GM12873 (cell line): ENCODE measurements around the gene PFN1.

ENCODE experiments used
- CTCF ChIP-seq: IDR thresholded peaks from 2 replicates; pipeline ENCODE4 v1.5.1; 2012; ENCODE audit warnings: low read depth, mild to moderate bottlenecking, moderate library complexity, low read length, control low read depth; ENCODE audit not compliant: insufficient read depth; ENCODE audit errors: missing control alignments

The PFN1 gene

GRCh38 chr17:4898927-4899326 is 49.4 kb downstream of the PFN1 start:
- TF ChIP-seq CTCF: no peak

DNA sequence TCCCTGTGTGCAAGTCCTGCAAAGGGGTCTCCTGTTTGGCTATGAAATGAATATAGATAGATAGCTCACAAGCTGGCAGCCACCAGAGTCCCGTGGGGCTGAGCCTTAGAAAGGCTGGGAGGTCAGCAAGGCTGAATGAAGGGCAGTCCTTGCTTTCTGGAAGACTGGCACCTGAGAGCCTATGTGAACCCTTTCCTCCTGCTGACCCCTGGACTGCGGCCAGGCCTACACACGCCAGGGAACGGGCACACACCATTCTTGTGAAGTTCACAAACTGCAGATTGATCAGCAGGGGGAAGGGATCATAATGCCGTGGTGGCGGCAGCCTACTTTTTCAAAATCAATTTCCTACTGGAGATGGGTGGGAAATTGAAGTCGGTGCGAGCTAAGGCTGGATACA is 50.0 kb downstream of the PFN1 start:
- TF ChIP-seq CTCF: no peak

DNA sequence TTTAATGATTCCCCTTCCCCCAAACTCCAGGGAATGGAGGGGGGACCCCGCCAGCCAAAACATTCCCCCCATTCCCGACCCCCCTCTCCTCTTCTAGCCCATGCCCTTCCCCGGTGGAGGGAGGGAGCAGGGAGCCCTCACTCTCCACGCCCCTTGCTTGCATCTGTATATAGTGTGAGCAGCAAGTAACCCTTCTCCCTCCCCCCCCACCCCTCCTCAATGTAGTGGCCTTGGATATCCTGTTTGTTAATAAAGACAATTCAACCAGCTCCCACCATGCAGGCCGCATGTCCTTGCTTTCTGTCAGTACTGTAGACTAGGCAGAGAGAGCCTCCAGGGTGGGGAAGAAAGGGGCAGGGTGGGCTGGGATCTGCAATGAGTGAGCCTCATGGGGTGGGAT is 50.5 kb downstream of the PFN1 start:
- no peak for TF ChIP-seq CTCF

- no peak for TF ChIP-seq CTCF
Measured at GRCh38 chr17:4897198-4897687, 51.1 kb downstream of the PFN1 start.

- no peak for TF ChIP-seq CTCF
Measured at GRCh38 chr17:4896332-4897197, 51.8 kb downstream of the PFN1 start.

GRCh38 chr17:4895657-4896331 is 52.5 kb downstream of the PFN1 start:
- no peak for TF ChIP-seq CTCF
